Hepatocyte (in vitro differentiated cells): ENCODE measurements around the gene GTF3C2. TPM values are rescaled to one million over a fixed set of nuclear protein-coding genes. Genes with fewer than 3 reads are reported as not detected.
"Not testable (repeated sequence)": the region's sequence is repeated elsewhere in the genome, so short reads cannot be mapped to it uniquely, and the experiment has no call there.

Experiments
- DNase-seq: peaks from one replicate; pipeline ENCODE4 v3.0.0-alpha.2; 2016; ENCODE audit warnings: low spot score
- H2AFZ ChIP-seq: fragments of 200-600 bp; sonication (generic); 2 replicates; pipeline ENCODE4 v1.6.0; 2016; ENCODE audit warnings: antibody characterized with exemption, mild to moderate bottlenecking
- H3K27ac ChIP-seq: fragments of 200-600 bp; sonication (generic); 2 replicates; pipeline ENCODE4 v1.5.1; 2016; ENCODE audit warnings: mild to moderate bottlenecking
- H3K27me3 ChIP-seq: fragments of 200-600 bp; sonication (generic); 2 replicates; pipeline ENCODE4 v1.6.1; 2016
- H3K36me3 ChIP-seq: fragments of 200-600 bp; sonication (generic); replicated peaks from 2 replicates; pipeline ENCODE4 v1.5.1; 2016; ENCODE audit warnings: low read depth; ENCODE audit not compliant: insufficient read depth
- H3K4me1 ChIP-seq: fragments of 200-600 bp; sonication (generic); 2 replicates; pipeline ENCODE4 v1.5.1; 2016; ENCODE audit warnings: mild to moderate bottlenecking, moderate library complexity; ENCODE audit not compliant: insufficient read depth
- H3K4me2 ChIP-seq: fragments of 200-600 bp; sonication (generic); 2 replicates; pipeline ENCODE4 v1.6.0; 2016
- H3K4me3 ChIP-seq: fragments of 200-600 bp; sonication (generic); 2 replicates; pipeline ENCODE4 v1.5.1; 2016; ENCODE audit warnings: mild to moderate bottlenecking
- H3K79me2 ChIP-seq: fragments of 200-600 bp; sonication (generic); 2 replicates; pipeline ENCODE4 v1.6.0; 2017; ENCODE audit warnings: mild to moderate bottlenecking
- H3K9me2 ChIP-seq: fragments of 200-600 bp; sonication (generic); replicated peaks from 2 replicates; pipeline ENCODE4 v1.6.0; 2017; ENCODE audit warnings: mild to moderate bottlenecking; ENCODE audit not compliant: insufficient read depth
- H3K9me3 ChIP-seq: fragments of 200-600 bp; sonication (generic); 2 replicates; pipeline ENCODE4 v1.5.1; 2016; ENCODE audit warnings: low read depth, mild to moderate bottlenecking
- H4K20me1 ChIP-seq: fragments of 200-600 bp; sonication (generic); 2 replicates; pipeline ENCODE4 v1.6.0; 2016; ENCODE audit warnings: mild to moderate bottlenecking; ENCODE audit not compliant: insufficient read depth, poor library complexity, severe bottlenecking
- CTCF ChIP-seq: fragments of 200-600 bp; sonication (generic); IDR thresholded peaks from 2 replicates; pipeline ENCODE4 v1.5.1; 2016; ENCODE audit warnings: antibody characterized with exemption, mild to moderate bottlenecking; ENCODE audit not compliant: poor library complexity
- EZH2 ChIP-seq: fragments of 200-600 bp; sonication (generic); IDR thresholded peaks from 2 replicates; pipeline ENCODE4 v1.6.1; 2016; ENCODE audit warnings: antibody characterized with exemption, mild to moderate bottlenecking, borderline replicate concordance
- EZH2phosphoT487 ChIP-seq: fragments of 200-600 bp; sonication (generic); IDR thresholded peaks from one replicate; pipeline ENCODE4 v1.6.1; 2018; ENCODE audit warnings: antibody characterized with exemption, mild to moderate bottlenecking, low read depth, moderate library complexity; ENCODE audit not compliant: unreplicated experiment, severe bottlenecking
- WGBS: methylation state at CpG from one replicate; pipeline ENCODE4 v1.1.6; 2016; ENCODE audit warnings: low lambda C conversion rate; ENCODE audit errors: missing lambda C conversion rate; 5-methylcytosine and 5-hydroxymethylcytosine counted together
- polyA plus RNA-seq: library from polyadenylated mRNA; unstranded; fragments of >200 nt; fragmentation: Nextera tagmentation; extraction: Ambion mirVana; gene quantifications from 2 replicates; pipeline ENCODE4 v1.2.1, GENCODE V29; 2016
- total RNA-seq: library from RNA; depleted of rRNA; stranded (reverse); fragments of >200 nt; gene quantifications from 2 replicates; pipeline ENCODE4 v1.2.3, GENCODE V29; 2014

The GTF3C2 gene
- total and polyA plus RNA-seq, 2 experiments from 2014 or later = 46.8 to 51.3 TPM

DNA sequence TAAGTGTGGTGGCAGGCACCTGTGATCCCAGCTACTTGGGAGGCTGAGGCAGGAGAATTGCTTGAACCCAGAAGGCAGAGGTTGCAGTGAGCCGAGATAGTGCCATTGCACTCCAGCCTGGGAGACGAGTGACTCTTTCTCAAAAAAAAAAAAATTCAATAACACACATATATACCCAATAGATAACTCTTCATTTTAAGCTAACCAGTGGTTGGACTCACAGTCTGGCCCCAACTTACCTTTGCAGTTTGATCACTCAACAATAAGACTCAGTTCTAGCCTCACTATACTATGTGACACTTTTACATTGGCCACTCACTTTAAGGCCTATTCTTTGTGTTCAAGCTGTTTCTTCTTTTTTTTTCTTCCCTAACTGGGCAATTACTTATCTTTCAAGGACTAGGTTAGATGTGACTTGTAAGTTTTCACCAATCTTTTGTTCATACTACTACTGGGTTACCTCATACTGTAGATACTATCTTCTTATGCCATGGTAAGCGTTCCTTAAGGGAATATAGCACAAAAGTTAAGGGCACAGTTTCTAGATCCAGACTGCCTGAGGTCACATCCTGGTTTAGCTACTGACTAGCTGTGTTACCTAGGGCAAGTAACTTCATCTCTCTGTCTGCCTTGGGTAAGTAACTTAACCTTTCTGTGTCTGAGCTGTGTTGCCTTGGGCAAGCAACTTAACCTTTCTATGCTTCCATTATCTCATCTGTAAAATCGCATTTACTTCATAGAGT is 6.3 kb upstream of the GTF3C2 start:
- H3K4me2 ChIP-seq = no peak overlapping the region
- WGBS = over 99% methylated on average over 4 of the region's 4 CpGs
- H3K27ac ChIP-seq = no peak overlapping the region
- H3K79me2 ChIP-seq = peaks cover 30% of the 10 kb centered on the region
- H2AFZ ChIP-seq = no peak overlapping the region
- H3K27me3 ChIP-seq = no peaks in the 10 kb centered on the region
- no peaks in the 10 kb centered on the region for H3K9me2 ChIP-seq
- no peak overlapping the region for H3K4me3 ChIP-seq
- H3K36me3 ChIP-seq = no peaks in the 10 kb centered on the region
- no peak for DNase-seq
- H4K20me1 ChIP-seq = no peaks in the 10 kb centered on the region
- no peak for TF ChIP-seq EZH2
- no peaks in the 10 kb centered on the region for H3K9me3 ChIP-seq
- H3K4me1 ChIP-seq = peaks cover 7% of the 10 kb centered on the region

- 1% methylated on average over 12 of the region's 12 CpGs for WGBS
Observed at GRCh38 chr2:27356056-27356381, 545 bp downstream of the GTF3C2 start.

GRCh38 chr2:27354597-27354927 is 2.0 kb downstream of the GTF3C2 start:
- no peaks in the 10 kb centered on the region for H3K27me3 ChIP-seq
- no peak overlapping the region for H2AFZ ChIP-seq
- peaks cover 81% of the 10 kb centered on the region for H3K79me2 ChIP-seq
- H3K4me2 ChIP-seq = peak overlapping the region; percentile 87
- H3K9me3 ChIP-seq = no peaks in the 10 kb centered on the region
- WGBS = 85% methylated on average over 7 of the region's 7 CpGs
- no peak overlapping the region for H3K4me3 ChIP-seq
- H3K4me1 ChIP-seq = peaks cover 25% of the 10 kb centered on the region
- H3K27ac ChIP-seq = no peak overlapping the region
- DNase-seq = no peak
- H3K9me2 ChIP-seq = no peaks in the 10 kb centered on the region
- TF ChIP-seq EZH2phosphoT487 (no peak), CTCF (no peak), EZH2 (no peak)
- peaks cover 3% of the 10 kb centered on the region for H4K20me1 ChIP-seq
- no peaks in the 10 kb centered on the region for H3K36me3 ChIP-seq

More at GRCh38 chr2:27356056-27356381, 545 bp downstream of the GTF3C2 start:
- Histone ChIP-seq H3K36me3 (no peaks in the 10 kb centered on the region), H2AFZ (peak overlapping the region; percentile 23), H3K4me1 (peaks cover 25% of the 10 kb centered on the region), H3K27ac (peak overlapping the region; percentile 98), H3K9me3 (no peaks in the 10 kb centered on the region), H3K27me3 (no peaks in the 10 kb centered on the region), H3K4me2 (peak overlapping the region; percentile 87), H3K4me3 (peak overlapping the region; percentile 81), H3K79me2 (peaks cover 75% of the 10 kb centered on the region), H4K20me1 (no peaks in the 10 kb centered on the region), H3K9me2 (no peaks in the 10 kb centered on the region)
- TF ChIP-seq EZH2 = no peak
- DNase-seq = peak; percentile 59

- DNase-seq = no peak
- Histone ChIP-seq H2AFZ (no peak overlapping the region), H3K79me2 (peaks cover 86% of the 10 kb centered on the region), H3K4me1 (peaks cover 25% of the 10 kb centered on the region), H3K9me2 (no peaks in the 10 kb centered on the region), H3K4me2 (peak overlapping the region; percentile 87), H3K4me3 (no peak overlapping the region), H3K9me3 (no peaks in the 10 kb centered on the region), H4K20me1 (peaks cover 3% of the 10 kb centered on the region), H3K27me3 (no peaks in the 10 kb centered on the region), H3K36me3 (no peaks in the 10 kb centered on the region), H3K27ac (peak overlapping the region; percentile 59)
- WGBS = 73% methylated on average over 7 of the region's 7 CpGs
- no peak for TF ChIP-seq CTCF
- TF ChIP-seq EZH2 = no peak
- no peak for TF ChIP-seq EZH2phosphoT487
Observed at GRCh38 chr2:27353762-27354596, 2.6 kb downstream of the GTF3C2 start.

- H2AFZ ChIP-seq, H3K27me3 ChIP-seq, H3K9me2 ChIP-seq, H3K9me3 ChIP-seq, H3K4me3 ChIP-seq, H4K20me1 ChIP-seq, DNase-seq, H3K36me3 ChIP-seq: not testable (repeated sequence)
- peak overlapping the region; percentile 87 for H3K4me2 ChIP-seq
- H3K79me2 ChIP-seq = peaks cover 88% of the 10 kb centered on the region
- peak overlapping the region; percentile 59 for H3K27ac ChIP-seq
- peaks cover 24% of the 10 kb centered on the region for H3K4me1 ChIP-seq
- WGBS = 98% methylated on average over 5 of the region's 5 CpGs
Observed at GRCh38 chr2:27353386-27353761, 3.2 kb downstream of the GTF3C2 start.
